HG02938 (cell line): ENCODE results near the gene ATP2B2.

ENCODE experiments used
- ATAC-seq: cut with Tn5 transposase; IDR thresholded peaks from one replicate; pipeline ENCODE4 v1.9.1; 2021; ENCODE audit warnings: mild to moderate bottlenecking, moderate library complexity; ENCODE audit not compliant: unreplicated experiment

Gene ATP2B2

DNA sequence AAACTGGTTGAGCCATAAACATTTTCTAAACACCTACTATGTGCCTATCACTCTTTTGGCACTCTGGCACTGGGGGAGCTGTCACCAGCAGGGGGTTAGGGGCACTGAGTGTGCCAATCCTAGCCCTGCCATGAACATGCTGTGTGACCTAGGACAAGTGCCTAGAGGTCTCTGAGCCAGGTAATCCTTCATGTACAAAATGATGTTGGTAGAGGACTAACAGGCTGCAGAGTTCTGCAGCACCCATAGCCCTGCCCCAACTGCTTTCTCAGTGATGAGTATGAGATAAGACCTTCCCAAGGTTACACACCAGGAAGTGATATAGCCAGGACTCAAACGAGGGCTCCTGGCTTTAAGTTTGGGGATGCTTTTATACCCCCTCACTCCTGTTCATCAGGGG, 99.6 kb downstream of the ATP2B2 start:
- ATAC-seq, result no peak

DNA sequence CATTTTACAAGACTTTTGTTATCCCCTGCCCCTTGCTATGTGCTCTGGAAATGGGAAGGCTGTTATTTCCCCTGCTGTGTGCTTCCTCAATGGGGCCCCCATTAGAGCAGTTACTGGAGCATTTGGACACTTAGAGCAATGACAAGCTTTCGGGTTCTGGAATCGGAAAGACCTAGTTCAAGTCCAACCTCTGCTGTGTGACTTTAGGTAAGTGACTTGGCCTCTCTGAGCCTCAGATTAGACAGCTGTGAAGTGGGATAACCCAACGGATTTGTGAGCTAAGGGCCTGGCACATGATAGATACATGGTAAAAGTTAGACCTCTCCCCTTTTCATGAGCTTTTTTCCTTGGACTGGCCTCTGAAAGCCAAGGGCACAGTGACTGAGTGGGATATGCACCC, 100.5 kb downstream of the ATP2B2 start:
- no peak for ATAC-seq

DNA sequence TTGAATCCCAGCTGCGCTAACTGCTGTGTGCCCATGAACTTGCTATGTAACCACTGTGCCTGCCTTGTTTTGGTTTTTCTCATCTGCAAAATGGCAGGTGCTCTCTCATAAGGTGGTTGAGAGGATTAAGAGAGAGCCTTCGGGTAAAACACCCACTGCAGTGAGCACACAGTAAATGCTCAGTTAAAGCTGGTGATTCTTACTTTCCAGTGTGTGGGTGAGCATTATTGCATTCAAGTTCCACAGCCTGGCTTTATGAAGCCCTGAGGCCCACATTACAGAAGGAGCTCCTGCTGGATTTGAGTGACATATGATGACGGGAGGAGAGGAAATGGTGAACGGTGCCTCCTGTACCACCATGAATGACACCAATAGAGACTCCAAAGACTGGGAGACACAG, 101.0 kb downstream of the ATP2B2 start:
- ATAC-seq, result no peak

DNA sequence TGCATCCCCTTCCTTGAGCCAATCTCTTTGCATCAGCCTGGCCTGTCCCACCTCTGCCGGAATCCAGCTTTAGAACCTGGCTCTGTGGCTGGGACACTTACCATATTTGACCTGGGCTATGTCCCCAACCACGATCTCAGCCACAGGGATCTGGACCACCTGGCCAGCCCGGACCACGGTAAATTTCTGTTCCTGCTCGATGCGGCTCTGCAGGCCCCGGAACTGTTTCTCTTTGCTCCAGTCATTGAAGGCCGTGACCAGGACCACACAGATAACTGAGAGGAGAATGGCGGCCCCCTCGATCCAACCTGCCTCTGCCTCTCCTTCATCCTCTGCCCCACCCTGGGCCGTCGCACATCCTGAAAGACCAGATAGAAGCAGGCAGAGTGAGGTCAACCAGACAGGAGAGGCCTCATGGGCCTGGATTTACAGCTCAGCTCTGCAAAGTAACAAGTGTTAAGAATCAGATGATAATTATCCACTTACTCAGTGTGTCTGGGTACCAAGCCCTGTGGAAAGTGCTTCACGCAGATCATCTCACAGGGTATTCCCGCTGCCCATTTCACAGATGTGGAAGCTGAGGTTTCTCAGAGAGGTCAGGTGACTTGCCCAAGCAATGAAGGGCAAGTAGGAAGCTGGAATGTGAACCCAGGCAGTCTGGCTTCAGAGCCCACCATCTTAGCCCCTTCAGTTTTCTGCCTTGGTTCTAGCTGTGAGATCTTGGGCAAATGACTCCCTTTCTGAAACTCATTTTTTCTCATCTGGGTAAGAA, 103.2 kb downstream of the ATP2B2 start:
- ATAC-seq, result no peak

DNA sequence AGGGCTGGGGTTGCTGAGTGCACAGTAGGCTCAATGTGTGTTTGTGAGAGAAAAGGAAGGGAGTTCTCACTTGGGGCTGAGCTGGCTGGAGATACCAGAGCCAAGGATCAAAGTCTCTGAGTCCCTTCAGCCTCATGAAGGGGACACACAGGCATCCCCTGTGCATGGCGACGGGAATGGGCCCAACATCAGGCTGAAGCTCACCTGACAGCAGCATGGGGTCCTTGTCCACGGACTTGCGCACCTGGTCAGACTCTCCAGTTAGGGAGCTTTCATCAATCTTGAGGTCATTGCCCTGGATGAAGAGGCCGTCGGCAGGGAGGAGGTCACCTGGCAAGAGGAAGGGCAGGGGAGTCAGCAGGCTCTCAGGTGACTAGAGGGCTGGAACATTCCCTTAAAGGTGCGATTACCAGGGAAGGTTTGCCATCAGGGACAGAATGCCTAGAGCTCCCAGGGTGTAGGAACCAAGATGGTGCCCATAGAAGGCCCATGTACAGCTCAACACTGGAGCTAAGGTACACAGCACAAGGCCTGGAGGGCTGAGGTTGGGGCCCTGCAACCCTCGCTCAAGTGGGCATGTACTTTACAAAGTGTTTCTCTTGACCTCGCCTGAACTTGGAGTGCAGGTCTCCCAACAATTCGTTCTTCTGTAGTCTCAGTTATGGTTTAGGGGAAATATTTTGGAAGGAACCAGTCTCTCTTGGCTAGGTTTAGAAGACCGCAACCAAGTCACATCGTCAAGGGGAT, 104.5 kb downstream of the ATP2B2 start:
- no peak for ATAC-seq

DNA sequence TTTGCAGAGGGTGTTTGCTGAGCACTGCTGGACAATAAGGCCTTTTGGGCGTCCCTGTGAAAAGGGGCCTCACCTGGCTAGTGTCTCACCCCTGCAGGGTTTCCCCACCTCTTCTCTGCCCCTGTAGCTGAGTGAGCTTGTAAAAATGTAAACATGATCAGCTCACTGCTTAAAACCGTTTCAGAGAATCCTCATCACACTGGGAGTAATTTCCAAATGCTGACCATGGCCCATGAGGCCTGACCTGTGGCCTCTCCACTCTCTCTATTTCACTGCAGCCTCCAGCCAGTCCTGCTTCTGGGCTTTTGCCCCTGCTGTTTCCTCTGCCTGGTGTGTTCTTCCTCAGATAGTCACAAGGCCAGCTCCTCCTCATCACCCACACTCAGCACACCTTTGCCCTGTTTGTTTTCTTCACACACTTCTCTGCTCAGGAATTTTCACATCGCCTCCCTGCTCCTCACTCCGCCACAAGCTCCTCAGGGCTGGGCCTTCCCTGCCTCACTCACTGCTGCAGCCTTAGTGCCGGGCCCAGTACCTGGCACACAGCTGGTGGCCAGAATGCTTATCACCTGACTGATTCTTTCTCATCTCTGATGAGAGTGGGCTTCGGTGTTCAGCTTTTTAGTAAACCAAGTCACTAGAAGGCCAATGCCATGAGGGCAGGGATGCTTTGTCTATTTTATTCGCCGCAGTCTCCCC, 105.2 kb downstream of the ATP2B2 start:
- ATAC-seq, result no peak

DNA sequence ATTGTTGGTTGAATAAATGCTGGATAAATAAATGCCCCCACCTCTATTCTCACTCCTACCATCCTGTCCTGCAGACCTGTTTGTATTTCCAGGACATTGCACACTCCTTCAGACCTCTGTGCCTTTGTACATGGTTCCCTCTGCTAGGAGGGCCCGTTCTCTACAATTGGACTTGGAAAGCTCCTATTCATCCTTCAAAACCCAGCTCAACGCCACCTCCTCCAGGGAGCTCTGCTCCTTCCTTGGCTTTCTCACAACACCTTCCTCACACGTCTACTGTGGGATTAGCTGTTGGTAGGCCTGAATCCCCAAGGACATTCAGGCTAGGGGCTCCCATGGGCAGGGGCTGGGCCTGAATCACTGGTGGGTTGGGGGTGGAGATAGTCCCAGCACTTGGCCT, 105.8 kb downstream of the ATP2B2 start:
- no peak for ATAC-seq

DNA sequence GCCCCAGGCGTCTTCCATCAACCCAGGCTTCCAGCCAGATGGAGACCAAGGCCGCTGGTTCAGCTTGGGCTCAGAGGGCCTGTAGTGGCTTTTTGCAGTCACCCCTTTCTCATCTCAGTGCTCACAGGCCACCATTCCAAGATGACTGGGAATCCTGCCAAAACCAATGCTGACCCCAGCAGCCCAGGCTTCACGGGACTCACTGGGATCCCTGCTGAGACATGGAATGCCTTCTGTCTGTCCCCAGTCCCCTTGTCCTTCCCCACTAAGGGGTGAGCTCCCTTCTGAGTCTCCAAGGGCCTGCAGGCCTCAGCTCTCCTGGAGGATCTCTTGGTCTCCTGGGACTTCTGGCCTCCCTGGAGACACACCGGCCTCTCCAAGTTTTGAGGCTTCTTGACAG, 107.0 kb downstream of the ATP2B2 start:
- no peak for ATAC-seq

DNA sequence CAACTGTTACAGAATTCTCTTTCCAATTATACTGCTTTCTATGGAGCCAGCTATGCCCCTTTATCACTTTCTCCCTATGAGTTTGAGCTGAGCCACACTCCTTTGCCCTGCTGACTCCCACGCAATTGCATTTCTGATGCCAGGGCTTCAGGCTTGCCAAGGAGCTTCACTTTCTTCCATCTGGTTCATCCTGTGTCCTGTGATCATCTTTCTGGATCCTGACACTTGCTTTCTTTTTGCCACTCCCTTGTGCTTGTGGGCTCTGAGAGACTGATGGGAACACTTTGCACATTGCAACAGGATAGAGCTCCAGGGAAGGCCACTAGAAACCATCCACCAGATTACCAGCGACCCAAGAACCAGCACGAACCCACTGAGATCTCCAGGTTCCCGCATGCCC, 107.5 kb downstream of the ATP2B2 start:
- ATAC-seq, result no peak

DNA sequence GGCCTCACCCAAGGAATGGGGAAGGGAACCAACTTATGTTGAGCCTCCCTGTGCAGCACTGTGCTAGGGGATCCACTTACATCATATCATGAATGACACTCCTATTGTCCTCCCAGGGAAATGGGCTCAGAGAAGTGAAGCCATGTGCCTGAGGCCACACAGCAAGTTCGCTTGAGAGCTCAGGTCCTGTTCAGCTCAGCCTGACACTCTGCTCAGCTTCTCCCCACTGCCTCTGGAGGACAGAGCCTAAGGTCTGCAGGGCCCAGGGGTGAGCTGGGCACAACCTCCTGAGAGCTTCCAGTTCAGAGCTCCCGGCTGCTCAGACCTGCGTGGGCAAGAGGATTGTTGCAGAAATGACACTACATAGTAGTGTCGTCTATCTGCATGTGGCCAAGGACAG, 108.5 kb downstream of the ATP2B2 start:
- no peak for ATAC-seq

DNA sequence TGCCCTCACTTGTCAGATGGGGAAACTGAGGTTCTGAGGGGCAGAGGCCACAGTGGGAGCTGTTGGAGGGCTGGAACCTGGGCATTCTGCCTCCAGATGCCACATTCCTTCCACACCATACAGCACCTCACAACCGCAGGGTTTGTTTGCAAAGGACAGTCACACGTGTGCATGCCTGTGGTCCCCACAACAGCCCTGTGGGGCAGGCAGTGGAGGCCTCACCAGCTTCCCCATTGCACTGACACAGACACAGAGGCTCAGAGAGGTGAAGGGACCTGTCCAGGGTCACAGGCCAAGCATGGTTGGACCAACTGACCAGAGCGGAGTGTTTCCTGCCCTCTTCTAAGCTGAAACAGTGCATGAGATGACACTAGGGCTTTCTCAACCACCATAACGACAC, 109.3 kb downstream of the ATP2B2 start:
- ATAC-seq, result no peak

DNA sequence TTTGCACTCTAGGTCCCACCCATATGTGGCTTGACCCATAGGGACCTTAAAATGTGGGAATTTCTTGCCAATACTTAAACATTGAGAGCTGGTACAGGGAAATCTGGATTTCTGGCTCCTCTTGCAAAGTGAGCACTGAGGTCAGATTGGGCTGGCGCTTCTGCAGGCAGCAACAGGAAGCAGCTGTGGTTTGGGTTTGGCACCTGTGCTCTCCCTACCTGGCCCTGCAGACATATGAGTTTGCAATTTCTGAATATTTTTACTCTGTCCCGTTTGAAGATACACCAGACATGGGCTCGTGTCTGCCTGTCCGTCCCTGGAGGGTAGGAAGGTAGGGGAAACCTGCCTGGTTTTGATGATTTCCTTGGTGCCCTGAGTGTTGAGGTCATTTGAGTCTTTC, 109.7 kb downstream of the ATP2B2 start:
- ATAC-seq, result no peak

DNA sequence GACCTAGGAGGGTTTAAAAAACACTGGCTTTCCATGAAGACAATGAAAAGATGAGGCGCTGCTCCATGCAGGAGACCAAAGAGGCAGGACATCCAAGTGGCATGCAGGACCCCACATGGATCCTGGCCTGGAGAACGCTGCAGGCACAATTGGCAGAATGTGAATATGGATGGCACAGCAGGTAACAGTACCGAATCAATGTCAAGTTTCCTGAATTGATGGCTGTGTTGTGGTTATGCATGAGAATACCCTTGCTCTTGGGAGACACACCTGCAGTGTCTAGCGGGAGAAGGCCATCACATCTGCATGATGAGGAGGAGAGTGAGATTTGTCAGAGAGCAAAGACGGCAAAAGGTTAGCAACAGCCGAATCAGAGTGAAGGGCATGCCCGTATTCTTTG, 110.2 kb downstream of the ATP2B2 start:
- ATAC-seq, result no peak

DNA sequence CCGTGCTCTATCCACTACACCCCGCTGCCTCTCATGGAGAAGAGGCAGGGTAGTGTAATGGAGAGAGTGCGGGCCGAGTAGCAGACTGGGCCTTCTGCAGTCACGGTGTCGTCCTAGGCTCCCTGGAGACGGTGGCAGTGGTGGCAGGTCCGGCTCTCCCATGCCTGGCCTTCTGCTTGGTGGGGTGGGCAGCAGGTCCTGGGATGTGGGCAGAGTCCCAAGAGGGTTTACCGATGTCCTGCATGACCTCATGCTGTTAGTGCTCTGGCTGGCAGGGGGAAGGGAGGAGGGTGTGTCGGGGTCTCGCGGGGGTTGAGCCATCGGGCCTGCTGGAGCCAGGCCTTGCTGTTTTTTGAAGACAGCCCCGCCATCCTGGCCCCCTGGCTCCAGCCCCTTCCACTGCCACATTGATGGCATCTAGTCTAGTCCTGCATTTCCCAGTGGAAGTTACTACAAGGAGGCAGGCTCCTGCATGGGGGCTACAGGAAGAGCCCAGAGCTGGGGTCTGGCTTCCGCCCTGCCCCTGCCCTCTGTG, 110.8 kb downstream of the ATP2B2 start:
- ATAC-seq, result no peak

DNA sequence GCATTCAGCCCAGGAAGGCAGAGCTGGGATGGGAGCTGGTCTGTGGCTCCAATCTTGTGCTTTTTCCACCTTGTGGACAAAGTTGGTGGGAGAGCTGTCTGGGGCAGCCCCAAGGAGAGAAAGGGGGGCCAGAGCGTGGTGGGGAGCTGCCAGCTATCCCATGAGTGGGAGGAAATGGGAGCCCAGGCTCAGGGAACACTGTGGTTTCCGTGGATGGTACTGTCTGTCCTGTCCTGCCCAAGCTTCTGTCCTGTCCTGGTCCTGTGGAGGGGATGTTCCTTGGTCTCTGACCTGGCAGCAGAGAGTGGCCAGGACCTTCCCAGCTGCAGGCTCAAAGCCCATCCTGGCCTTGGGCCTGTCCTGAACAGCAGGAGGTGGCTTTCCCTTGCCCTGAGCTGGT, 111.9 kb downstream of the ATP2B2 start:
- ATAC-seq, result no peak

DNA sequence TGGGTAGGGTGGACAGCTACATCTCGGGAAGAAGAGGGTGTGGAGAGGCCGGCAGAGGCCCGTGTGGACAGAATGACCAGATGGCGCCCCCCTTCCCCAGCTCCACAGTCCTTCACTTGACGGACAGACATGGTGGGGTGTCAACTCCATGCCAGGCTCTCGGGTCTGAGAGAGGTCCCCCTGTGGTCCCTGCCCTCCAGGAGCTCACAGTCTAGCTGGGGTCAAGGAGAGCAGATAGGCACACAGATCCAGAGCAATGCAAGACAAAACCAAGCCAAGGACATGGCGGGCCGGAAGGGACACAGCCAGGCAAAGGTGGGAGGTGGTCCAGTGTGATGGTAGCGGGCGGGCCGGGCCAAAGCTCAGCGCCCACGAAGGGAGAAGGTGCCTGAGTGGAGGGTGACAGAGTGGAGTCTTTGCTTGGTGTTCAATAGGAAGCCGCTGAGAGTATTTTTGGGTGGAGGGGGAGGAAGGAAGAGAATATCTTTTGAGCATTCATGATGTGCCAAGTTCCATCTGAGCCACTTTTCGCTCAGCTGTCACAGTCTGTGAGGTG, 112.4 kb downstream of the ATP2B2 start:
- ATAC-seq, result no peak

DNA sequence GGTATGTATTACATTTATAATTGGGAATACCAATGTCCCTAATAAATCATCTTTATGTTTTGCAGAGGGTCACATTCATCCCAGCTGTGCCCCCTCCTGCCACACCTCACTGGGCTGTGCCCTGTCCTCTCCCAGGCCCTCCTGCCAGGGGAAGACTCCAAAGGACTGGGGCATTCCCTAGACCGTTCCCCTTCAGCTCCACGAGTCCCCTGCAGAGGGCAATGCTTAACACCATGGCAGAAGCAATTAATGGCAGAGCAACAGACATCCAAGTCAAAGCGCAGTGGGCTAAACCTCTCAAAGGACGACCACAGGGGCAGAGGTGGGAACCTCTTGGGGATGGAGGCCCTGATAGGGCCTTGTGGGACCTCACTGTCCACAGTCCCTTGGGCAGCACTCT, 113.1 kb downstream of the ATP2B2 start:
- ATAC-seq, result no peak

DNA sequence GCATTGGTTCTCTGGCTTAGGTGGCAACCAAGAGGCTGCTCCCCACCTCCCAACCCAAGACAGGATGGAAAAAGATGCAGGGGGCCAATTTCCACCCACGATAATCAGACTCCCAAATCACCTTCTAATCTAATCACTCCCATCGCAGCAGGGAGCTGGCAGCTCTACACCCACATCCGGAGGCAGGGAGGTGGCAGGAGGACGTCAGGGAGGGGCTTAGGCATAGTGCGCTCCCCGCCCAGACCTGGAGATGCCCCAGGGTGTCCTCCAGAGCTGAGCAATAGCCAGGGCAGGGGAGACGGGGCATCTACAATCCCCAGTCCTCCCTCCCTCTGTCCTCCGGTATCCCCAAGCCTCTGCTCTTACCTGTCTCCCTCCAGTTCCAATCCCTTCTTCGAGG, 114.0 kb downstream of the ATP2B2 start:
- ATAC-seq, result no peak

DNA sequence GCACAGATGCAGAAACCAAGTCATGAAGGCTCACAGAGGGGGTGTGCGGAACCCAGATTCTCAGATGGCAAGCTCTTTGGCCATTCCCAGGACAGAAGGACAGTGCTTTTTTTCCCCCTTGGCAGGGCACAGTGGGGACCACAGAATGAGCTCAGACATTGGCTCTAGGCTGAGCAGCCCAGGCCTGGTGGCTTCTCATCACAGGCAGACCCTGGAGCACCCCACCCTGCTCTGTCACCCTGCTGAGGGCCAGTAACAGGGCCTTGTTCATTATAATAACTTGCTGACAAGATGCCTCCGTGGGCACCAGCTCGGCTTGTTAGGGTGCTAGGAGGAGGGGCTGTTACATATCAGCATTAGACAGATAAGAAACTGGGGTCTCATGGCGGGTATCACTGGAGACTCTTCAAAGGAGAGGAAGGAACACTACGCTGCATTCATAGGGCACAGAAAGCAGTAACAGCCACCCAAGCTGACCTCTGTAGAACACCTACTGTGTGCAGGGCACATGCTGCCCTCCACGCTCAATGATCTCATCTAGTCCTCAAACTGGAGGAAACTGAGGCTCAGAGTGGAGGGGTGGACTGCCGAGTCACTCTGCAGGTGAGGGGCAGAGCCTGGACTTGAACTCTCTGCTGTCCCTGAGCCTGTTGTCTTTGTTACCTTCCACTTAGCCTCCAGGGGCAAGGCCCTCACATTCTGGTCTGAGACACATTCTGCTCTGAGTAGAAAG, 114.6 kb downstream of the ATP2B2 start:
- no peak for ATAC-seq

DNA sequence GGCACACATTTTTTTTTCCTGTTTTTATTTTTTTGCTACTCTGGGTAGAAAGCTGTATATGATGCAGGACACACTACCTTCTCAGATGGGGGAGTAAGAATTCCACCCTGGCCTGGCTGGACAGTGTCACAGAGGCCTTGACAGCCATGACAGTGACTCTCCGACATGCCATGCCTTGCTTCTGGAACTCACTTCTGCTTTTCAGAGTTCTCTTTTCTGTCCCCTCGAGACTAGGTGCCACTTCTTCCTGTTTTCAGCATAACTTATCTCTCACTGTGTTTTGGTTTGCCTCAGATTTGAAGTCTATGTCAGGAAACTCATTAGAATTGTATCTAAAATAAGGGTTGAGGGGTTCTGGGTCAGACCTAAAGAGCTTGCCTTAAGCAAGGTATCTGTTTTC, 115.4 kb downstream of the ATP2B2 start:
- ATAC-seq, result peak; percentile 64

DNA sequence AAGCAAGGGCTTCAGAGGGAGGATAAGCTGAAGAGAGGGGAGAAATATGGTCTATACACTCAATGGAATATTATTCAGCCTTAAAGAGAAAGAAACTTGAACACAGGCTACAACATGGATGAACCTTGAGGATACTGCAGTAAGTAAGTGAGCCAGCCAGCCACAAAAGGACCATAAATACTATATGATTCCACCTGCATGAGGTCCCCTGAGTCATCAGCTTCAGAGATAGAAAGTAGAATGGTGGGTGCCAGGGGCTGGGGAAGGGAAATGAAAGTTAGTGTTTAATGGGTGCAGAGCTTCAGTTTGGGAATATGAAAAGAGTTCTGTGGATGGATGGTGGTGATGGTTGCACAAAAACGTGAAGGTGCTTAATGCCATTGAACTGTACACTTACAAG, 116.0 kb downstream of the ATP2B2 start:
- no peak for ATAC-seq
